ENCODE data around the gene COMMD7. TPM values are rescaled to one million over a fixed set of nuclear protein-coding genes. Genes with fewer than 3 reads are reported as not detected.
A peak's percentile ranks its signal among the peaks of the same experiment; 100 is the strongest.
"Not testable (repeated sequence)": the region's sequence is repeated elsewhere in the genome, so short reads cannot be mapped to it uniquely, and the experiment has no call there.

COMMD7 gene
- total RNA-seq, 2 donors from 2014 or later, result 6.6 to 18.7 TPM

DNA sequence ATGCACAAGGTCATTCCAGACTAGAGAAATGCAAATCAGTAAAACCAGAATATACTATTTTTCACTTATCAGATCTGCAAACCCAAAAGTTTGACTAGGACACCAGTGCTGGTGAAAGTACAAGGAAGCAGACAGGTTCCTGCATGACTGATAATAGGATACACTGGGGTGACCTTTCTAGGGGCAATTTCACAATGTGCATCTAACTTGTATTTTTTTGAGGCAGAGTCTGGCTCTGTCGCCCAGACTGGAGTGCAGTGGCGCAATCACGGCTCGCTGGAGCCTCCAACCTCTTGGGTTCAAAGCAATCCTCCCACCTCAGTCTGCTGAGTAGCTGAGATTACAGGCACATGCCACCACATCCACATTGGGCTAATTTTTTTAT is 11.4 kb downstream of the COMMD7 start:
- H3K4me3 ChIP-seq, result no peak overlapping the region
- intact Hi-C loops (cut with DNase I), result no loop called here
- no peak overlapping the region for H3K27ac ChIP-seq
- no peaks in the 10 kb centered on the region for H3K27me3 ChIP-seq
- ATAC-seq (no peak), DNase-seq (peak in 1 of 4 donors; percentile 22)
- no peak for TF ChIP-seq POLR2A (IDR thresholded peaks at IDR 0.05)
- TF ChIP-seq, protein P1, sequence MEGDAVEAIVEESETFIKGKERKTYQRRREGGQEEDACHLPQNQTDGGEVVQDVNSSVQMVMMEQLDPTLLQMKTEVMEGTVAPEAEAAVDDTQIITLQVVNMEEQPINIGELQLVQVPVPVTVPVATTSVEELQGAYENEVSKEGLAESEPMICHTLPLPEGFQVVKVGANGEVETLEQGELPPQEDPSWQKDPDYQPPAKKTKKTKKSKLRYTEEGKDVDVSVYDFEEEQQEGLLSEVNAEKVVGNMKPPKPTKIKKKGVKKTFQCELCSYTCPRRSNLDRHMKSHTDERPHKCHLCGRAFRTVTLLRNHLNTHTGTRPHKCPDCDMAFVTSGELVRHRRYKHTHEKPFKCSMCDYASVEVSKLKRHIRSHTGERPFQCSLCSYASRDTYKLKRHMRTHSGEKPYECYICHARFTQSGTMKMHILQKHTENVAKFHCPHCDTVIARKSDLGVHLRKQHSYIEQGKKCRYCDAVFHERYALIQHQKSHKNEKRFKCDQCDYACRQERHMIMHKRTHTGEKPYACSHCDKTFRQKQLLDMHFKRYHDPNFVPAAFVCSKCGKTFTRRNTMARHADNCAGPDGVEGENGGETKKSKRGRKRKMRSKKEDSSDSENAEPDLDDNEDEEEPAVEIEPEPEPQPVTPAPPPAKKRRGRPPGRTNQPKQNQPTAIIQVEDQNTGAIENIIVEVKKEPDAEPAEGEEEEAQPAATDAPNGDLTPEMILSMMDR (IDR thresholded peaks at IDR 0.05), result no peak
- H3K36me3 ChIP-seq (replicated peaks in 1 of 2; ENCODE audit: insufficient read depth in 1 of 2, low read depth in 2 of 2), result peaks cover 0 to under 1% of the 10 kb centered on the region in 2 donors
- H3K4me1 ChIP-seq, result peaks cover 9% of the 10 kb centered on the region
- 57% methylated on average over 4 of the region's 4 CpGs; no CpG with 5 or more reads in 1 of the 2 donors for whole genome bisulfite sequencing, 2 donors
- no peaks in the 10 kb centered on the region for H3K9me3 ChIP-seq

DNA sequence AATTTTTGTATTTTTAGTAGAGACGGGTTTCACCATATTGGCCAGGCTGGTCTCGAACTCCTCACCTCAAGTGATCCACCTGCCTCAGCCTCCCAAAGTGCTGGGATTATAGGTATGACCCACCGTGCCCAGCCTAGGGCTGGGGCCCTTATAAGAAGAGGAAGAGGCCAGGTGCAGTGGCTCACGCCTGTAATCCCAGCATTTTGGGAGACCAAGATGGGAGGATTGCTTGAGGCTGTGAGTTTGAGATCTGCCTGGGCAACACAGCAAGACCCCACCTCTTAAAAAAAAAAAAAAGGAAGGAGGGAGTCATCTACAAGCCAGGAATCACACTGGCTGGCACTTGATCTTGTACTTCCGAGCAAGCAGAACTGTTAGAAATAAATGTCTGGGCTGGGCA is 13.9 kb downstream of the COMMD7 start:
- H3K9me3 ChIP-seq; H3K4me3 ChIP-seq; H3K27me3 ChIP-seq; ATAC-seq; H3K4me1 ChIP-seq; H3K36me3 ChIP-seq (replicated peaks in 1 of 2; ENCODE audit: insufficient read depth in 1 of 2, low read depth in 2 of 2); intact Hi-C loops (cut with DNase I); H3K27ac ChIP-seq; DNase-seq: not testable (repeated sequence)
- WGBS, 2 donors, result 96 to 97% methylated on average over 3 to 4 of the region's 5 CpGs

DNA sequence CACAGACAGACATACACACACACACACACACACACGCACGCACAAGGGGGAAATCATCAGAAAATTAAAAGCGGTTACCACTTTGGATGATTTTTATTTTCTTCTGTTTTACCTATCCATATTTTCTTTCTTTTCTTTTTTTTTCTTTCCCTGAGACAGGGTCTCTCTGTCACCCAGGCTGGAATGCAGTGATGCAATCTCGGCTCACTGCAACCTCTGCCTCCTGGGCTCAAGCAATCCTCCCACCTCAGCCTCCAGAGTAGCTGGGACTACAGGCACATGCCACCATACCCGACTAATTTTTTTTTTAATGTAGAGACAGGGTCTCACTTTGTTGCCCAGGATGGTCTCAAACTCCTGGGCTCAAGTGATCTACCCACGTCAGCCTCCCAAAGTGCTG is 14.8 kb downstream of the COMMD7 start:
- H3K4me3 ChIP-seq; H3K36me3 ChIP-seq (replicated peaks in 1 of 2; ENCODE audit: insufficient read depth in 1 of 2, low read depth in 2 of 2); intact Hi-C loops (cut with DNase I); H3K27me3 ChIP-seq; H3K4me1 ChIP-seq; H3K9me3 ChIP-seq; DNase-seq; H3K27ac ChIP-seq; ATAC-seq: not testable (repeated sequence)
- 81 to 92% methylated on average over 6 of the region's 6 CpGs for WGBS, 2 donors

DNA sequence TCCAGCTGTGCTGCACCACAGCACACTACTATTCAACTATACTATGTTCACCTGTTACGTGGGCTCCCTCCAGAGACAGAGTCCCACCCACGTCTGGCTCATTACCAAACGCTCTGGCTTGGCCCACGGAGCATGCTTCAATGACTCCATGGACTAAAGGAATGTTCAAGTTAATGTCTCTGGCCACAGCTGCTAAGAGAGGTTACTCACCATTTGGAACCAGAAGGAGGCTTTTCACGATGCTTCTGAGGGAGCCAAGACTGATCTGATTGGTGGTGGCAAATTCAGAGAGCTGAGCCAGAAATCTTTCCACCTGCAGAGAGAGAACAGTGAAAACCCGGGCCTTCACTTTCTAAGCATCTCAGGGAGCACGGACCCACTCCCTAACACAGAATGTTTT is 15.6 kb downstream of the COMMD7 start:
- WGBS, 2 donors, result 60 to 83% methylated on average over 5 to 7 of the region's 7 CpGs
- H3K4me1 ChIP-seq, result peaks cover 9% of the 10 kb centered on the region
- ATAC-seq (no peak), DNase-seq (no peak)
- no peak overlapping the region for H3K27ac ChIP-seq
- intact Hi-C loops (cut with DNase I), result no loop called here
- no peaks in the 10 kb centered on the region for H3K9me3 ChIP-seq
- H3K36me3 ChIP-seq (replicated peaks in 1 of 2; ENCODE audit: insufficient read depth in 1 of 2, low read depth in 2 of 2), result peaks cover 0 to 5% of the 10 kb centered on the region in 2 donors
- H3K4me3 ChIP-seq, result no peak overlapping the region
- H3K27me3 ChIP-seq, result no peaks in the 10 kb centered on the region
- TF ChIP-seq, protein P1 (IDR thresholded peaks at IDR 0.05), result no peak
- TF ChIP-seq POLR2A (IDR thresholded peaks at IDR 0.05), result no peak

DNA sequence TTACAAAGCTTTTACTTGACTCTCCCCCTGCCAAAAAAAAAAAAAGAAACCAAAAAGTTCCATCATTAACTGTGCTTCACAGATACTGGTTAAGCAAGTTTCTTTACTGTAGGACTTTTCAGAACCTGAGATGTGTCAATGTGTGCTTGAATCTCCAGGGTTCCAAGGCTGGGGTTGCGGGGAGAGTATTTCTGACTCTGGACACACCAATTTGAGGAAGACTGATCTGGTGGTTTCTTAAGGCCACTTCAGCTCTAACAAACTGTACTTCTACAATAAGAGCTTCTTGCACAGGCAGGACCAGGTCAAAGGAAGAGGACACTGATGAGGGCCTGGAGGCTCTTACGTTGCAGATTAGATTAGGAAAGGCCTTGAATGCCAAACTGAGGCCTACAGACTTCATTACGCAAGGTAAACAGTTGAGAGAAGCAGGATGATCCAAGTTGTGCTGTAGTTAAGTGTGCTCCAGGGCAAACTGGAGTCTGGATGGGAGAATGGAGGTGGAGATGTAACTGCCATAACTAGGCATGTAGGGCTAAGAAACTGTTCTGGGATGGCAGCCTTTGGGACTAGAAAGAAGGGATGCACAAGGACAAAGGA is 24.4 kb downstream of the COMMD7 start:
- DNase-seq (no peak), ATAC-seq (no peak)
- H3K36me3 ChIP-seq (replicated peaks in 1 of 2; ENCODE audit: insufficient read depth in 1 of 2, low read depth in 2 of 2), result no peaks in the 10 kb centered on the region
- 43 to 61% methylated on average over 2 to 3 of the region's 3 CpGs for WGBS, 2 donors
- no peak for TF ChIP-seq POLR2A (IDR thresholded peaks at IDR 0.05)
- TF ChIP-seq, protein P1 (IDR thresholded peaks at IDR 0.05), result no peak
- H3K27me3 ChIP-seq, result no peaks in the 10 kb centered on the region
- intact Hi-C loops (cut with DNase I), result no loop called here
- H3K4me3 ChIP-seq, result no peak overlapping the region
- H3K4me1 ChIP-seq, result no peaks in the 10 kb centered on the region
- H3K9me3 ChIP-seq, result no peaks in the 10 kb centered on the region
- H3K27ac ChIP-seq, result no peak overlapping the region

DNA sequence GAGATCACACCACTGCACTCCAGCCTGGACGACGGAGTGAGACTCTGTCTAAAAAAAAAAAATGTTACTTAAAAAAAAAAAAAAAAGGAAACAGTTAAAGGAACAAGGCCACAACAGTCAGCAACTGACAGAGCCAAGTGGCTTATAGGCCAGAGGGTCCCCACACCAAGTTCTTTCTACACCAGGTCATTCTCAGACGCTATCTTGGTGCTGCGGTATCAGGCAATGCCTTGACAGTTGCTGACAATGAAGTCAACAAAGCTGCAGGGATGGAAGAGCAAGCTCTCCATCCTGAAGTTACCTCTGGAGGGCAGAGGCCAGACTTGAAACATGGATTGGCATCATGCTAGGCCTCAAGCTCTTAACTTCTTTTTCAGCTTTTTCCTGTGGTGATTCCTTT is 31.9 kb downstream of the COMMD7 start:
- Histone ChIP-seq H3K4me1 (no peaks in the 10 kb centered on the region), H3K27ac (no peak overlapping the region), H3K36me3 (replicated peaks in 1 of 2; ENCODE audit: insufficient read depth in 1 of 2, low read depth in 2 of 2) (no peaks in the 10 kb centered on the region), H3K4me3 (no peak overlapping the region), H3K9me3 (no peaks in the 10 kb centered on the region), H3K27me3 (no peaks in the 10 kb centered on the region)
- intact Hi-C loops (cut with DNase I), result no loop called here
- ATAC-seq (no peak), DNase-seq (no peak)
- WGBS, 2 donors, result 76 to 81% methylated on average over 4 of the region's 4 CpGs
- TF ChIP-seq, protein P1 (IDR thresholded peaks at IDR 0.05), result no peak
- TF ChIP-seq POLR2A (IDR thresholded peaks at IDR 0.05), result no peak
